IMR-90 (cell line): ENCODE measurements around the gene SLC25A11. TPM values are rescaled to one million over a fixed set of nuclear protein-coding genes. Genes with fewer than 3 reads are reported as not detected.
A peak's percentile ranks its signal among the peaks of the same experiment; 100 is the strongest.

ENCODE experiments used
- ATAC-seq: fragments of 200-7000 bp; cut with Tn5 transposase; 2 replicates; pipeline ENCODE4 v1.9.1; 2020; ENCODE audit warnings: low read depth, mild to moderate bottlenecking, moderate library complexity
- BruUV-seq: library from RNA; stranded (reverse); fragments of 400-500 nt; replicated peaks from 2 replicates; lab custom pipeline; 2021; lab: Mats Ljungman, UMichigan
- CTCF ChIA-PET: fragments of 300-600 bp; formaldehyde crosslinking; extraction: SDS; loops from one replicate; lab custom pipeline; 2021; ENCODE audit warnings: antibody characterized with exemption; lab: Yijun Ruan, JAX
- POLR2A ChIA-PET: fragments of 300-600 bp; sonication (Branson Sonifier 250); formaldehyde crosslinking; loops from one replicate; lab custom pipeline; 2022; ENCODE audit warnings: antibody characterized with exemption; ENCODE audit not compliant: unreplicated experiment; lab: Charles Lee
- DNase-seq: peaks from one replicate; pipeline ENCODE4 v3.0.0; 2013
- H2AFZ ChIP-seq: replicated peaks from 2 replicates; pipeline ENCODE3; 2013; ENCODE audit warnings: low read length, mild to moderate bottlenecking; ENCODE audit not compliant: poor library complexity
- H2AK5ac ChIP-seq: 2 replicates; pipeline ENCODE4 v1.6.1; 2013; ENCODE audit warnings: low read depth, low read length, inconsistent platforms
- H2AK9ac ChIP-seq: replicated peaks from 2 replicates; pipeline ENCODE3; 2013; ENCODE audit warnings: mild to moderate bottlenecking, low read depth, low read length, moderate library complexity; ENCODE audit not compliant: poor library complexity
- H2BK120ac ChIP-seq: 2 replicates; pipeline ENCODE4 v1.6.1; 2013; ENCODE audit warnings: low read depth, low read length, inconsistent platforms
- H2BK15ac ChIP-seq: 3 replicates; pipeline ENCODE4 v1.6.1; 2013; ENCODE audit warnings: low read depth, low read length, inconsistent platforms
- H2BK20ac ChIP-seq: 2 replicates; pipeline ENCODE4 v1.6.1; 2013; ENCODE audit warnings: low read depth, mild to moderate bottlenecking, inconsistent platforms, low read length, moderate library complexity
- H2BK5ac ChIP-seq: 2 replicates; pipeline ENCODE4 v1.6.1; 2013; ENCODE audit warnings: mild to moderate bottlenecking, low read depth, low read length, inconsistent platforms; ENCODE audit not compliant: poor library complexity, severe bottlenecking
- H3K14ac ChIP-seq: replicated peaks from 2 replicates; pipeline ENCODE4 v1.6.1; 2013; ENCODE audit warnings: low read depth, low read length, inconsistent platforms
- H3K18ac ChIP-seq: 2 replicates; pipeline ENCODE4 v1.6.1; 2013; ENCODE audit warnings: low read depth, low read length, control low read depth
- H3K23ac ChIP-seq: 2 replicates; pipeline ENCODE4 v1.6.1; 2013; ENCODE audit warnings: low read depth, low read length, inconsistent platforms
- H3K27ac ChIP-seq: 2 replicates; pipeline ENCODE4 v1.5.1; 2013; ENCODE audit warnings: mild to moderate bottlenecking, control low read depth, low read length; ENCODE audit not compliant: insufficient read depth
- H3K27me3 ChIP-seq: 2 replicates; pipeline ENCODE4 v1.6.1; 2013; ENCODE audit warnings: low read length; ENCODE audit not compliant: control insufficient read depth, insufficient read depth
- H3K36me3 ChIP-seq: 2 replicates; pipeline ENCODE4 v1.6.1; 2013; ENCODE audit warnings: low read length, mixed read lengths; ENCODE audit not compliant: control insufficient read depth, insufficient read depth
- H3K4ac ChIP-seq: 2 replicates; pipeline ENCODE4 v1.6.1; 2013; ENCODE audit warnings: low read depth, low read length, inconsistent platforms
- H3K4me1 ChIP-seq: 2 replicates; pipeline ENCODE4 v1.6.1; 2013; ENCODE audit warnings: low read length, mixed read lengths; ENCODE audit not compliant: control insufficient read depth, insufficient read depth
- H3K4me2 ChIP-seq: 2 replicates; pipeline ENCODE4 v1.6.1; 2013; ENCODE audit warnings: low read depth, mild to moderate bottlenecking, control low read depth, low read length, moderate library complexity
- H3K4me3 ChIP-seq: 2 replicates; pipeline ENCODE4 v1.5.1; 2013; ENCODE audit warnings: low read depth, mild to moderate bottlenecking, control low read depth, low read length, moderate library complexity; ENCODE audit not compliant: insufficient read depth
- H3K56ac ChIP-seq: 2 replicates; pipeline ENCODE4 v1.6.1; 2013; ENCODE audit warnings: low read length, inconsistent platforms; ENCODE audit not compliant: insufficient read depth; ENCODE audit errors: extremely low read depth
- H3K79me1 ChIP-seq, 2 experiments: 2 replicates each; pipeline ENCODE4 v1.6.1; 2013; ENCODE audit warnings: low read length in 2 of 2, inconsistent platforms in 1 of 2, low read depth in 1 of 2
- H3K9ac ChIP-seq: 2 replicates; pipeline ENCODE4 v1.6.1; 2013; ENCODE audit warnings: low read depth, low read length, control low read depth
- H3K9me1 ChIP-seq: 2 replicates; pipeline ENCODE4 v1.6.1; 2013; ENCODE audit warnings: low read length, inconsistent platforms; ENCODE audit not compliant: insufficient read depth
- H3K9me3 ChIP-seq: 2 replicates; pipeline ENCODE4 v1.6.1; 2013; ENCODE audit warnings: low read length; ENCODE audit not compliant: control insufficient read depth, insufficient read depth
- H4K20me1 ChIP-seq: 2 replicates; pipeline ENCODE4 v1.6.1; 2013; ENCODE audit warnings: low read length, inconsistent platforms; ENCODE audit not compliant: insufficient read depth
- H4K5ac ChIP-seq: 2 replicates; pipeline ENCODE4 v1.6.1; 2013; ENCODE audit warnings: mild to moderate bottlenecking, low read depth, low read length, control low read depth
- H4K8ac ChIP-seq, 2 experiments: 2 replicates each; pipeline ENCODE4 v1.6.1; 2013; ENCODE audit warnings: low read depth in 2 of 2, low read length in 2 of 2, control low read depth in 1 of 2, inconsistent platforms in 1 of 2
- H4K91ac ChIP-seq: 2 replicates; pipeline ENCODE4 v1.6.1; 2013; ENCODE audit warnings: low read depth, low read length, inconsistent platforms; ENCODE audit not compliant: insufficient read depth
- BHLHE40 ChIP-seq: fragments of 150-350 bp; IDR thresholded peaks from 2 replicates; pipeline ENCODE4 v1.6.1; 2016; ENCODE audit warnings: mild to moderate bottlenecking, low read depth, low read length
- CEBPB ChIP-seq: IDR thresholded peaks from 2 replicates; pipeline ENCODE4 v1.6.1; 2012; ENCODE audit warnings: low read depth, low read length, improper control_type of control experiment
- CHD1 ChIP-seq: IDR thresholded peaks from 2 replicates; pipeline ENCODE4 v1.6.1; 2012; ENCODE audit warnings: low read depth, low read length, improper control_type of control experiment
- FOS ChIP-seq: fragments of 150-350 bp; IDR thresholded peaks from 2 replicates; pipeline ENCODE4 v1.6.1; 2016; ENCODE audit warnings: low read depth, low read length
- MAFK ChIP-seq: IDR thresholded peaks from 2 replicates; pipeline ENCODE4 v1.6.1; 2012; ENCODE audit warnings: low read depth, low read length, improper control_type of control experiment
- MXI1 ChIP-seq: IDR thresholded peaks from 2 replicates; pipeline ENCODE4 v1.6.1; 2012; ENCODE audit warnings: low read depth, mild to moderate bottlenecking, low read length, moderate library complexity, borderline replicate concordance
- NFE2L2 ChIP-seq: fragments of 150-350 bp; IDR thresholded peaks from 2 replicates; pipeline ENCODE4 v1.6.1; 2016; ENCODE audit warnings: low read depth, mild to moderate bottlenecking, low read length
- POLR2A ChIP-seq: IDR thresholded peaks from 2 replicates; pipeline ENCODE4 v1.6.1; 2012; ENCODE audit warnings: mild to moderate bottlenecking, low read depth, low read length
- RAD21 ChIP-seq: IDR thresholded peaks from 2 replicates; pipeline ENCODE4 v1.6.1; 2012; ENCODE audit warnings: low read length, improper control_type of control experiment
- RCOR1 ChIP-seq: IDR thresholded peaks from 2 replicates; pipeline ENCODE4 v1.6.1; 2012; ENCODE audit warnings: mild to moderate bottlenecking, low read length, improper control_type of control experiment; ENCODE audit not compliant: insufficient replicate concordance
- RFX5 ChIP-seq: IDR thresholded peaks from 2 replicates; pipeline ENCODE4 v1.8.0; 2012; ENCODE audit warnings: low read depth, mild to moderate bottlenecking, low read length, moderate library complexity
- SMC3 ChIP-seq: fragments of 150-350 bp; IDR thresholded peaks from 2 replicates; pipeline ENCODE4 v1.6.1; 2016; ENCODE audit warnings: low read depth, mild to moderate bottlenecking, antibody characterized with exemption, low read length, moderate library complexity
- WGBS, 2 experiments: methylation state at CpG; one replicate each; pipeline versions ENCODE4 v1.1.5 to v1.1.7; 2013; ENCODE audit warnings: missing lambda C conversion rate in 2 of 2; ENCODE audit not compliant: insufficient read length in 1 of 2; ENCODE audit errors: extremely low coverage in 2 of 2; 5-methylcytosine and 5-hydroxymethylcytosine counted together
- dilution Hi-C: fragments of 300-500 bp; cut with HindIII; formaldehyde crosslinking; loops from one replicate; pipeline ENCODE4 v1.14.3; 2018; ENCODE audit warnings: low sequenced_read_pairs; ENCODE audit not compliant: unreplicated experiment
- in situ Hi-C: fragments of 300-500 bp; cut with MboI; formaldehyde crosslinking; loops from 3 replicates; pipeline ENCODE4 v1.14.3; 2019; ENCODE audit warnings: low sequenced_read_pairs, inconsistent platforms, mixed read lengths
- intact Hi-C: fragments of 100-400 bp; cut with micrococcal nuclease; formaldehyde crosslinking; loops from 2 replicates; pipeline ENCODE4 v1.10.0; 2022
- polyA plus RNA-seq, 3 experiments: library from polyadenylated mRNA; depleted of rRNA; stranded (reverse); fragments of >200 nt; gene quantifications; 2 replicates each; pipeline ENCODE4 v1.2.3, GENCODE V29; 2012; ENCODE audit warnings: low replicate concordance in 1 of 3
- total RNA-seq: library from RNA; depleted of rRNA; stranded (reverse); fragments of >200 nt; gene quantifications from 2 replicates; pipeline ENCODE4 v1.2.3, GENCODE V29; 2012
- TF ChIP-seq, protein P1 (sequence below): fragments of 150-350 bp; IDR thresholded peaks from 2 replicates; pipeline ENCODE4 v1.6.1; 2016; ENCODE audit warnings: low read depth, mild to moderate bottlenecking, low read length, moderate library complexity, borderline replicate concordance
- TF ChIP-seq, protein P2 (sequence below): fragments of 150-350 bp; IDR thresholded peaks from 2 replicates; pipeline ENCODE4 v1.6.1; 2017; ENCODE audit warnings: mild to moderate bottlenecking, antibody characterized with exemption, low read length, low read depth

Gene SLC25A11
- total and polyA plus RNA-seq, 2 of the 4 experiments (the other 2 are of a cell fraction), result 35.0 to 62.2 TPM

- H4K91ac ChIP-seq, result peak overlapping the region; percentile 94
- in situ Hi-C loops (no loop called here), dilution Hi-C loops (no loop called here), intact Hi-C loops (no loop called here)
- POLR2A ChIA-PET, result interaction anchor here (0.5 to 1.3 kb wide), 2 partner anchors 16 to 44 kb away, joined by 3 to 4 read pairs; no protein-coding TSS in a partner anchor
- H3K36me3 ChIP-seq, result peaks cover 3% of the 10 kb centered on the region
- peak overlapping the region; percentile 89 for H2BK120ac ChIP-seq
- H2BK20ac ChIP-seq, result peak overlapping the region; percentile 54; the same call in 1 of the 2 replicates
- peaks cover 20% of the 10 kb centered on the region for H4K20me1 ChIP-seq
- TF ChIP-seq, protein P1, sequence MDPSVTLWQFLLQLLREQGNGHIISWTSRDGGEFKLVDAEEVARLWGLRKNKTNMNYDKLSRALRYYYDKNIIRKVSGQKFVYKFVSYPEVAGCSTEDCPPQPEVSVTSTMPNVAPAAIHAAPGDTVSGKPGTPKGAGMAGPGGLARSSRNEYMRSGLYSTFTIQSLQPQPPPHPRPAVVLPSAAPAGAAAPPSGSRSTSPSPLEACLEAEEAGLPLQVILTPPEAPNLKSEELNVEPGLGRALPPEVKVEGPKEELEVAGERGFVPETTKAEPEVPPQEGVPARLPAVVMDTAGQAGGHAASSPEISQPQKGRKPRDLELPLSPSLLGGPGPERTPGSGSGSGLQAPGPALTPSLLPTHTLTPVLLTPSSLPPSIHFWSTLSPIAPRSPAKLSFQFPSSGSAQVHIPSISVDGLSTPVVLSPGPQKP, result no peak
- TF ChIP-seq MAFK (no peak), RCOR1 (no peak), BHLHE40 (no peak), NFE2L2 (no peak), MXI1 (no peak), FOS (no peak), RAD21 (no peak), POLR2A (no peak), SMC3 (no peak), CHD1 (no peak), CEBPB (no peak), RFX5 (no peak)
- TF ChIP-seq, protein P2, sequence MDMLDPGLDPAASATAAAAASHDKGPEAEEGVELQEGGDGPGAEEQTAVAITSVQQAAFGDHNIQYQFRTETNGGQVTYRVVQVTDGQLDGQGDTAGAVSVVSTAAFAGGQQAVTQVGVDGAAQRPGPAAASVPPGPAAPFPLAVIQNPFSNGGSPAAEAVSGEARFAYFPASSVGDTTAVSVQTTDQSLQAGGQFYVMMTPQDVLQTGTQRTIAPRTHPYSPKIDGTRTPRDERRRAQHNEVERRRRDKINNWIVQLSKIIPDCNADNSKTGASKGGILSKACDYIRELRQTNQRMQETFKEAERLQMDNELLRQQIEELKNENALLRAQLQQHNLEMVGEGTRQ, result no peak
- H3K56ac ChIP-seq, result no peak overlapping the region
- no peak overlapping the region for H2BK5ac ChIP-seq
- peaks cover 27% of the 10 kb centered on the region; the same call in 1 of the 2 replicates for H3K9me1 ChIP-seq
- H3K23ac ChIP-seq, result peak overlapping the region; percentile 86; the same call in 1 of the 2 replicates
- no peak overlapping the region for H3K4me2 ChIP-seq
- BruUV-seq, result no TSS peak
- peak overlapping the region; percentile 97; the same call in 1 of the 2 replicates for H2AK5ac ChIP-seq
- H2AK9ac ChIP-seq, result peak overlapping the region; percentile 87
- H3K4ac ChIP-seq, result peak overlapping the region; percentile 99
- H2AFZ ChIP-seq, result peak overlapping the region; percentile 92
- CTCF ChIA-PET, result interaction anchor here (0.9 kb wide), 1 partner anchor 43 kb away, joined by 3 read pairs; no protein-coding TSS in a partner anchor
- no peak overlapping the region for H4K5ac ChIP-seq
- no peak overlapping the region for H3K27ac ChIP-seq
- 0 out of 3 replicates have a peak overlapping the region, but pooled peaks have one; percentile 74 for H2BK15ac ChIP-seq
- H3K27me3 ChIP-seq, result no peaks in the 10 kb centered on the region
- H4K8ac ChIP-seq, result peak overlapping the region; percentile 95 to 97; a peak in 2 of 4 replicates
- H3K18ac ChIP-seq, result no peak overlapping the region
- H3K14ac ChIP-seq, result peak overlapping the region; percentile 70; the same call in 1 of the 2 replicates
- no peak overlapping the region for H3K4me3 ChIP-seq
- 100% methylated on average over 1 of the region's 3 CpGs; no CpG with 5 or more reads in 1 of the 2 experiments for WGBS, 2 experiments
- DNase-seq (no peak), ATAC-seq (no peak)
- H3K4me1 ChIP-seq, result peaks cover 28% of the 10 kb centered on the region
- H3K79me1 ChIP-seq, result peaks cover 12 to 27% of the 10 kb centered on the region in 2 experiments; a peak in 3 of 4 replicates
- no peak overlapping the region for H3K9ac ChIP-seq
- no peaks in the 10 kb centered on the region for H3K9me3 ChIP-seq
Measured at GRCh38 chr17:4951486-4951885, 11.6 kb upstream of the SLC25A11 start.
